Stimulated activated CD4-positive, alpha-beta T cell treated with anti-CD3 and anti-CD28 coated beads, TNF-alpha, amount 100 ng/mL, for 48 hours (primary cell): Measurements from ENCODE around the gene NHS.
"Not testable (repeated sequence)": the region's sequence is repeated elsewhere in the genome, so short reads cannot be mapped to it uniquely, and the experiment has no call there.

Source experiments
- DNase-seq, 3 donors: peaks; one replicate each; pipeline ENCODE4 v3.0.0-alpha.2; 2020; ENCODE audit warnings: low read depth in 3 of 3

The NHS gene

DNA sequence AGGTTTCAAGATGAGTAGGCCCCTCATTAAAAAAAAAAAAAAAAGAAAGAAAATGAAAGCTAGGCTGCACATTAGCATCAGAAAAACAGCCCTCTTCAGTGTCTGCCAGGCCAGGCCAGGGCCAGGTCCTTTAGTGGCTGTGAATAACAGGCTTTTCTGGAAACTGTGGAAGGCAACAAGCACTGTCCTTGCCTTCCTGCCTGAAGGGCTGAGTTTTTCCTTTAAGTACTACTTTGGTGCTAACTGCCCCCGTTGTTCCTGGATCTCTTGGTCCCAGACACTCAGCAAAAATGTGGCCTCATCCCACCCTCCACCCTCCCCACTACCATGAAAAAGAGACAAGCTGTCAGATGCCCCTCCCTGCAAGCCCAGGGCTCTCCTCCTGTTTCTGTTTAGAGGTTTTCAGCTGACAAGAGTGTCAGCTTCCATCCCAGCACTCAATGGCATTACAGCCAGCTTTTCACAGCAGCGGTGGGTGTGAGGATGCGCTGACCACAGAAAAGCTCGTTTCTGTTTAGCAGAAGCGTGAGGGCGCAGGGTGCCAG lies 174.2 kb downstream of the NHS start:
- DNase-seq: no peak

- no peak for DNase-seq
Measured at GRCh38 chrX:17550011-17550410, 175.0 kb downstream of the NHS start.

DNA sequence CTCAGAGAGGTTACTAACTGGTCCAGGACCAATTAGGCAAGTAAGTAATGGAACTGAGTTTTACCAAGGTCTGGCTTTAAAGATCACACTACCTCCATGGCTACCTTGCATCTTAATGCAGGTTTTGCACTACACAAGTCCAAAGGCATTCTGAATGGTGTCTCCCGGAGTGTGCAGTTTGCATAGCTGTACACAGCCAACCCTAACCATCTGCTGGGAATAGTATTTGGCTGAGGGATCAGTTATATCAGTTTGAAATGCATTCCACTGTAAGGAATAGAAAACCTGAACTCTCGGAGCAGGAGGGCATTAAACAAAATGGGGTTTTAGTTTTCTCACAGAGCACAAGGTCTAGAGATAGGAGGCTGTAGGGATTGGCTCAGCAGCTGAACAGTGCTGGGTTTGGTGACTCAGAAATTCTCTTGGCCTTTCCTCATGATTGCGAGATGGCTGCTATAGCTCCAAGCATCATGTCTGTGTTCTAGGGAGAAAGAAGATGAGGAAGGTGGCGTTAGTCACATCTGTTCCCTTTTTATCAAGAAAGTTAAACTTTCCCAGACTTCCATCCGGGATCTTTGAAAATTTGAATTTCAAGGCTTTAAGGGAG lies 177.1 kb downstream of the NHS start:
- DNase-seq: no peak

- DNase-seq: no peak
Measured at GRCh38 chrX:17553469-17553868, 178.5 kb downstream of the NHS start.

DNA sequence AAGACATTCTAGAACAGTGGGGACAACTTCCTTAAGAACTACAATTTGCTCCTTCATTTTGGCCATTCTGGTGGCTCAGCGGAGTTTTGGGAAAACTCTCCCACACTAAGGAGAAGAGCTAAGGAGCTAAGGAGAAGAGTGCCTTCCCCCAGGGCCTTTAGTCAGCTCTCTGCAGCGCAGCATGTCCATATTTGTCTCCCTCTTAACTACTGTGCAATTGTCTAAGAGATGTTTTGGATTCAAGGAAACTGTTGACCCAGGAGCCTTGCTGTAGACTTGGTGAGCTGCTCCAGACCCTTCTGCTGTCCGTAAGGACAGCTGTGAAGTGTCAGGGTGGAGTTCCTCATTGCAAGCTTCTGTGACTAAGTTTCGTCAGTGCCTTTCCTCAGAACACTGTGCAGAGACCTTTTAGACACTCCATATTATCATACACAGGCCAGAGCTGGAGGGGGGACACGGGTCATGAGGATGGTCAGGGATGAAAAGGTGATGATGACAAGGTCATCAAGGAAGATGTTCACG lies 179.0 kb downstream of the NHS start:
- DNase-seq: no peak

DNA sequence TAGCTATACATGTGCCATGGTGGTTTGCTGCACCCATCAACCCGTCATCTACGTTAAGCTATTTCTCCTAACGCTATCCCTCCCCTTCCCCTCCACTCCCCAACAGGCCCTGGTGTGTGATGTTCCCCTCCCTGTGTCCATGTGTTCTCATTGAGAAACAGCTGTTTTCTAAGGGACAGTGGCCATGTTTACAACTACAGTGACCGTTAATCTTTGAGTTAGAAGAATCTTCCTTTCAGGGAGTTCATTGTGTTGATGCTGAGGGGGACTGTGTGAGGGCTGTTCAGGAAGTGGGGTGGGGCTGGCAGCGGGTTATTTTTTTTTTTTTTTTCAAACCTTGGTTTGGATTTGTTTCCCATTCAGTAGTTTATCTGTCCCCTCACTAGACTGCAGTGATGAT lies 179.9 kb downstream of the NHS start:
- no peak for DNase-seq

GRCh38 chrX:17555846-17556245 lies 180.8 kb downstream of the NHS start:
- DNase-seq: no peak

DNA sequence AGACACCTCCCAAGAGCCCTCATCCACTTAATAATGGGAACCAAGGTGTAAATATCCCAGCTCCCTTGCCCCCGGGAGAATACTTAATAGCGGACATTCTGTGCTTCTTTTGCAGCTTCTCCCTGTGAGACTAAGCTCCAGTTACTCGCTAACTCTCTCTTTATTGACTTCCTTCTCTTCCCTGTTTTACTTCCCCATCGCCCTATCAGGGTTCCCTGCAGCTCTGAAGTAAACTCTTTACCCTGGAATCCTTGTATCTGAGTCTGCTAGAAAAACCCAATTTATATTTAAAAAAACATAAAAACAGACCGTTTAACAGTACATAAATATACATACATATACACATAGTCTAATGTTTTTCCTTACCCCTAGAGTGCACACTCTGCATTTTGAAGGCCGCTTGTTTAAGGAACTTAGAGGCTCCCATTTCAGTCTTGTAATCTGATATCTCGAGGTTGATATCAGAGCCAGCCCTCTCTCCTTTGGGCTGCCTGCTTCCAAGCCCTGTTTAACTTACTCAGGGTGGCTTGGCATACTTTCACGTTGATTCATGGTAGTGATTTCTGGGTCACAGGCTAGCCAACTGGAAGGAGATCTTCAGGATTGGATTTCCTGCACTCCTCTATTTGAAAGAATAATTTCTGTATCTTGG lies 184.9 kb downstream of the NHS start:
- DNase-seq: no peak

GRCh38 chrX:17560385-17560784 lies 185.4 kb downstream of the NHS start:
- DNase-seq: no peak

GRCh38 chrX:17563076-17563475 lies 188.1 kb downstream of the NHS start:
- DNase-seq: no peak

DNA sequence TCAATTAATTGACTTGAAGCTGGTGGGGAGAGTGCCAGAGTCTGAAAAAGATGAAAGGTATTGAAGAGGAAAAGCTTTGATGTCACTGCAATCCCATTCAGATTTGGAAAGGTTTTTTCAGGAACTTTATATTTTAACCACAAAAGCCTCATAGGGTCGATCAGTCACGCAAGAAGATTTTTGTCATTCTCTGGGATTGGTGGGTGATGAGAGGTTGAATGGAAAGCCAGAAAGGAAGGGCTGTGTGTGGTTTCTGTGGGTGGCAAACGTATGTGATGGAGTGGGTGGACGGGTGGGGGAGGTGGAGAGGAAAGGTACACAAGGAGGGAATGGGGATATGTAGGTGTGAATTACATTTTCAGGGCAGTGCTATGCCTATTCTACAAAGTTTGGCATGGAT lies 188.5 kb downstream of the NHS start:
- DNase-seq: no peak

DNA sequence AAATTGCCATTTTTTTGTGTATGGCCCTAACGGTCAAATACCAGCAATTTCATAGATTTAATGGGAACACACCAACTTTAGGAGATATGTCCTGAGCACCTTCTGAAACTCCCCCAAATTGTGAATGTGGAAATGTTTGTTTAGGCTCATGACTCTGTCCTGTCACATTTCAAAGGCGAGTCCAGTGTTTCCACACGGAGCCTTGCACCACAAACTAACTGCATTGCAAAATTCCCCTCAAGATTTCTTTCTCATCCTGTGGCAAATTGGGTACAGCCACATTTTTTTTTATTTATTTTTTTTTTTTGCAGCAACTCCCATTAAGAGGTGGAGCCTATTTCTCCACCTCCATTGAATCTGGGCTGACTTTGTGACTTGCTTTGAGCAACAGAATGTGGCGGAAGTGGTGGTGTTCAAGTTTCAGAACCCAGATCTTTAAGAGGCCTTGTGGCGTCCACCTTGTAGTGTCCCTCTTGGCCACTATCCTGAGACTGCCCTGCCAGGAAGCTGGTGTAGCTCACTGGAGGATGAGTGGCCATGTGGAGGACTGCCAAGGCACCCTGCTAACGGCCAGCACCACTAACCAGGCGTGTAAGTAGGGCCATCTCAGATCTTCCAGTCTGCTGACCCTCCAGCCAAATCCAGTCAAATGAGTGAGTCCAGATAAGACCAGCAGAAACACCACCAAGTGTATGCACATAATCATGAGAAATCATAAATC lies 189.8 kb downstream of the NHS start:
- DNase-seq: no peak

DNA sequence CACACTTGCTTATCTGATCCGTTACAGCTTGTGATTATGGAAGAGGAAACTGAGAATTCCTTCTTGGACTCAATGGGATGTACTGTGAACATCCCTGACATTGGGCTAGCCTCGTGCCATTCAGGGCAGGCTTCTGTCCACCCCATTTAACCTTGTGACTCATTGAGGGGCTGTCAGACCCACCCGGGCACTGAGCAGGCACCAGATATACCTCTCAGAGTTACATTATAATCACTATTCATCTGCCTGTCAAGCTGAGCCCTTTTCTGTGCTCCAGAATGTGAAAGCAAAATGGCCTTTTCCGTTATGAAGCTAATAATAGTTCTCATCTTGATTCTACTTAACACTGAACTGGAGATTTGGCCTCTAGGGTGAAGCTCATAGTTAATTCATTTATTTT lies 191.7 kb downstream of the NHS start:
- no peak for DNase-seq

DNA sequence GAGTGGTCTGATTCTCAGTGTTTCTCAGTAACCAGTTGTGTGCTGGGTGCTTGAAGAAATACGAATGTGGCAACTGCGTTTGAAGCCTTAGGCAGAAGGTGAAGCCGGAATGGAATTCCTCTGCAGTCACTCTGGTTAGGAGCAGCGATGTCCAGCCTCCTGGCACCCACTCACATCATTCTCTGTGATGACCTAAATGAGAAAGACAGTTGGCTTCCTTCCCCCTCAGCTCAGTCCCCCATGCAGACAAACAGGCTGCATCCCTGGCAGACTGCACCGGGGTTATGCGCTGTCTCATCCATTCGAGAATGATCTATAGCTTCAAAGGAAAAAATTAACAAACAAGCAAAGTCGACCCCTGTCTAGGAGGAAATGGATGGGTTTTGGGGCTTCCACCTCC lies 192.2 kb downstream of the NHS start:
- no peak for DNase-seq

DNA sequence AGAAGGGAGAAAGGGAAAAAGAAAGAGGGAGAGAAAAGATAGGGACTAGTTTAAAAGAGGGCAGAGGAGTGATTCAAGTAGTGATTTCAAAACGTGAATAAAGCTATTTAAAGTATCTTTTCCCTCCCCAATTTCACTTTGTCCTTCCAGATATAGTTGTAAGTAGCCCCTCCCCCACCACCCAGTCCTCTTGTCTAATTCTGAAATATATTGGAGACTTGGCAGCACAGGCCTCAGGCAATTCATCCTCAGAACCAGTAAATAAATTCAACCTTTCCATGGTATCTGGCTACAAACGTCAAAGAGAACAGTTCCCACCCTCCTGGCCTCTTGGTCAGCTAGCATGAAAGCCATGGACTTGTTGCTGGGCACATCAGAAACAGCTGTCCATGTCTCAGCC lies 192.8 kb downstream of the NHS start:
- DNase-seq: no peak

GRCh38 chrX:17568804-17569203 lies 193.8 kb downstream of the NHS start:
- DNase-seq: not testable (repeated sequence)

- no peak for DNase-seq
Measured at GRCh38 chrX:17579026-17579425, 204.0 kb downstream of the NHS start.

GRCh38 chrX:17580539-17581152 lies 205.6 kb downstream of the NHS start:
- no peak for DNase-seq

- DNase-seq: no peak
Measured at GRCh38 chrX:17581641-17582040, 206.6 kb downstream of the NHS start.

DNA sequence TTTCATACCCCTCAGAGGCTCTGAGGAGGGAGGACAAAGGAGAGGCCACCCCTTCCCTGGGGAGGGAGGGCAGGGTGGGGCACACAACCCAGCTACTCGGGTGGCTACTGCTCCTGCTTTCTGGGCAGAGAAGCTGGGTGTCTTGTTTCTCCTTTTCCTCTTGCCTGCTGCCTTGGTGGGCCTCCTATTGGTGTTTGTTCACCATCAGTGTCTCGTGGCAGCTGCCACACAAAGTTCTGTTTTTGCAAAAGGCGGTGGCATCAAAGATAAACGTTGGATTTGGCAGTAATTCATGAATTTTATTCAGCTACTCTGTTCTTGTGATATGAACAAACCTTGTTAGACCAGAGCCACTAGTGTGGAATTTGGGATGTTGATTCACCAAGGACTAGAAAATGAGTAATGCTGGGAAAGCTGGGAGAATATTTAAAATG lies 209.3 kb downstream of the NHS start:
- DNase-seq: no peak

DNA sequence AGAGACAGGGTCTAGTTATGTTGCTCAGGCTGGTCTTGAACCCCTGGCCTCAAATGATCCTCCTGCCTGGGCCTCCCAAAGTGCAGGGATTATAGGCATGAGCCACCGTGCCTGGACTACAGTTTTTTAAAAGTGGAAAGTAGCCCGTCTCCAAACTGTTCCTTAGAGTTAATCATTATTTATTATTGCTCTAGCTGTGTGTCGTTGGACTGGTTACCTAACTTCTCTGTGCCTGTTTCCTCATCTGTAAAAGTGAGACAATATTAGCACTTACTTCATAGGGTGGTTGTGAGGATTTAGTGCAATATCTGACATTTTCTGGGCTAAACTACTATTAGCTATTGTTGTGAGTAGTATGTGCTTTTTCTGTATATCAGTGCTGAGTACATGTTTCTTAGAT lies 210.0 kb downstream of the NHS start:
- no peak for DNase-seq

GRCh38 chrX:17587366-17587765 lies 212.4 kb downstream of the NHS start:
- DNase-seq: no peak
